CD4-positive, alpha-beta T cell (primary cell): ENCODE data around the gene SNX13. TPM values are rescaled to one million over a fixed set of nuclear protein-coding genes. Genes with fewer than 3 reads are reported as not detected.

Experiments used
- ATAC-seq: fragments of 200-7000 bp; cut with Tn5 transposase; one replicate; pipeline ENCODE4 v1.10.0; 2022; ENCODE audit warnings: mild to moderate bottlenecking; ENCODE audit not compliant: poor library complexity
- CTCF ChIA-PET: fragments of 350-600 bp; sonication (Branson Sonifier 250); formaldehyde crosslinking; loops from one replicate; lab custom pipeline; 2021; ENCODE audit warnings: antibody characterized with exemption, inconsistent platforms; lab: Charles Lee
- POLR2A ChIA-PET: fragments of 350-600 bp; sonication (Branson Sonifier 250); formaldehyde crosslinking; loops from one replicate; lab custom pipeline; 2021; ENCODE audit warnings: antibody characterized with exemption, inconsistent platforms; lab: Charles Lee
- DNase-seq, 14 experiments: peaks; one replicate each; pipeline ENCODE4 v3.0.0-alpha.2; 2013 to 2020; ENCODE audit warnings: mixed read lengths in 2 of 14
- H3K27ac ChIP-seq, 2 donors: one replicate each; pipeline versions ENCODE4 v1.5.1 to v1.7.0; 2013; ENCODE audit warnings: low read length in 2 of 2, low read depth in 1 of 2, mild to moderate bottlenecking in 1 of 2
- H3K27me3 ChIP-seq, 2 experiments: 1 replicate in 1 of 2; 2 replicates in 1 of 2; pipeline versions ENCODE4 v1.6.1 to v1.7.0; 2013; ENCODE audit warnings: low read length in 2 of 2, control low read depth in 1 of 2, mild to moderate bottlenecking in 1 of 2, moderate library complexity in 1 of 2; ENCODE audit not compliant: insufficient read depth in 2 of 2, control insufficient read depth in 1 of 2
- H3K36me3 ChIP-seq: one replicate; pipeline ENCODE4 v1.6.1; 2013; ENCODE audit warnings: low read length, control low read depth; ENCODE audit not compliant: insufficient read depth
- H3K4me1 ChIP-seq: one replicate; pipeline ENCODE4 v1.6.1; 2013; ENCODE audit warnings: low read length, control low read depth; ENCODE audit not compliant: insufficient read depth
- H3K4me3 ChIP-seq: one replicate; pipeline ENCODE4 v1.5.1; 2013; ENCODE audit warnings: mild to moderate bottlenecking, low read length, moderate library complexity
- H3K9me3 ChIP-seq, 2 experiments: 1 replicate in 1 of 2; 2 replicates in 1 of 2; pipeline versions ENCODE4 v1.6.1 to v1.7.0; 2013; ENCODE audit warnings: low read length in 2 of 2, mild to moderate bottlenecking in 2 of 2, control low read depth in 1 of 2, moderate library complexity in 1 of 2; ENCODE audit not compliant: control insufficient read depth in 1 of 2, insufficient read depth in 1 of 2
- H3K27ac Mint-ChIP-seq: one replicate; pipeline ENCODE4 v1.8.0; 2020; ENCODE audit warnings: mixed read lengths
- H3K27me3 Mint-ChIP-seq: one replicate; pipeline ENCODE4 v1.8.0; 2021; ENCODE audit warnings: mixed read lengths
- H3K36me3 Mint-ChIP-seq: one replicate; pipeline ENCODE4 v1.8.0; 2021; ENCODE audit warnings: low read depth, mixed read lengths
- H3K4me1 Mint-ChIP-seq: one replicate; pipeline ENCODE4 v1.8.0; 2021; ENCODE audit warnings: low read depth, mixed read lengths
- H3K4me3 Mint-ChIP-seq: one replicate; pipeline ENCODE4 v1.8.0; 2020; ENCODE audit warnings: mild to moderate bottlenecking, mixed read lengths
- H3K9me3 Mint-ChIP-seq: one replicate; pipeline ENCODE4 v1.8.0; 2020; ENCODE audit warnings: mixed read lengths
- CTCF ChIP-seq: fragments of 200-600 bp; IDR thresholded peaks from one replicate; pipeline ENCODE4 v1.8.0; 2022; ENCODE audit warnings: antibody characterized with exemption, mild to moderate bottlenecking
- intact Hi-C, 2 experiments: fragments of 100-400 bp; cut with DNase I in 1 of 2; cut with micrococcal nuclease in 1 of 2; formaldehyde crosslinking; loops; one replicate each; pipeline versions ENCODE4 v1.15.1 to v1.9.0; 2023 to 2025; cut with DNase I, micrococcal nuclease
- total RNA-seq, 174 experiments: library from RNA in 2 of 174; stranded (reverse) in 2 of 174; gene quantifications; one replicate each; pipeline ENCODE4 v1.2.3 and lab custom pipeline; 2021 to 2026

Gene SNX13
- total RNA-seq, 2 experiments from 2014 or later: 24.0 to 25.8 TPM

- Histone ChIP-seq H3K9me3 (peaks cover 0 to 7% of the 10 kb centered on the region in 2 experiments), H3K4me1 (peaks cover 4% of the 10 kb centered on the region), H3K27ac (no peak overlapping the region), H3K27me3 (no peaks in the 10 kb centered on the region), H3K4me3 (no peak overlapping the region), H3K36me3 (no peaks in the 10 kb centered on the region)
- no peak for ATAC-seq
- H3K27ac Mint-ChIP-seq: no peak overlapping the region
- H3K9me3 Mint-ChIP-seq: peaks cover 6% of the 10 kb centered on the region
- H3K36me3 Mint-ChIP-seq: no peaks in the 10 kb centered on the region
- peaks cover 75% of the 10 kb centered on the region for H3K4me1 Mint-ChIP-seq
- no peaks in the 10 kb centered on the region for H3K27me3 Mint-ChIP-seq
- intact Hi-C loops: no loop called here
- ChIA-PET POLR2A (no interaction called here), CTCF (no interaction called here)
- no peak overlapping the region for H3K4me3 Mint-ChIP-seq
- no peak for DNase-seq
- no peak for TF ChIP-seq CTCF
These were observed 18.4 kb downstream of the SNX13 start for GRCh38 chr7:17921857-17922416.

GRCh38 chr7:17917842-17918241, 22.5 kb downstream of the SNX13 start:
- no peak for TF ChIP-seq CTCF
- Mint-ChIP-seq H3K27me3 (no peaks in the 10 kb centered on the region), H3K4me1 (peaks cover 39% of the 10 kb centered on the region), H3K27ac (no peak overlapping the region), H3K9me3 (peaks cover 6% of the 10 kb centered on the region), H3K4me3 (no peak overlapping the region), H3K36me3 (peaks cover 6% of the 10 kb centered on the region)
- Histone ChIP-seq H3K9me3 (peaks cover 0 to 15% of the 10 kb centered on the region in 2 experiments), H3K27ac (no peak overlapping the region), H3K4me3 (no peak overlapping the region), H3K36me3 (no peaks in the 10 kb centered on the region), H3K27me3 (no peaks in the 10 kb centered on the region), H3K4me1 (no peaks in the 10 kb centered on the region)
- no peak for DNase-seq
- POLR2A ChIA-PET: no interaction called here
- no peak for ATAC-seq
- intact Hi-C loops: no loop called here
- CTCF ChIA-PET: no interaction called here

GRCh38 chr7:17916786-17917185, 23.5 kb downstream of the SNX13 start:
- DNase-seq: no peak
- Mint-ChIP-seq H3K27me3 (no peaks in the 10 kb centered on the region), H3K4me3 (no peak overlapping the region), H3K9me3 (peaks cover 6% of the 10 kb centered on the region), H3K36me3 (peaks cover 6% of the 10 kb centered on the region), H3K4me1 (peaks cover 34% of the 10 kb centered on the region), H3K27ac (no peak overlapping the region)
- no peaks in the 10 kb centered on the region for H3K4me1 ChIP-seq
- CTCF ChIA-PET: no interaction called here
- ATAC-seq: no peak
- no peak overlapping the region for H3K4me3 ChIP-seq
- peaks cover 0 to 15% of the 10 kb centered on the region in 2 experiments for H3K9me3 ChIP-seq
- no peaks in the 10 kb centered on the region for H3K27me3 ChIP-seq
- POLR2A ChIA-PET: no interaction called here
- intact Hi-C loops: no loop called here
- no peak for TF ChIP-seq CTCF
- H3K27ac ChIP-seq: no peak overlapping the region
- no peaks in the 10 kb centered on the region for H3K36me3 ChIP-seq
